ENCODE data around the gene RBBP8NL. TPM values are rescaled to one million over a fixed set of nuclear protein-coding genes. Genes with fewer than 3 reads are reported as not detected.

The RBBP8NL gene
- total and polyA plus RNA-seq, 4 donors = 0.21 to 1.3 (median 1.1) TPM

GRCh38 chr20:62361799-62362589 lies 65.3 kb downstream of the RBBP8NL start:
- TF ChIP-seq CTCF (IDR thresholded peaks at IDR 0.05; ENCODE audit: control extremely low read depth, extremely low read depth) = no peak
- Histone ChIP-seq H3K9me3 (ENCODE audit: control insufficient read depth in 4 of 4, insufficient read depth in 3 of 4, low read length in 3 of 4) (no peaks in the 10 kb centered on the region), H3K27me3 (ENCODE audit: control insufficient read depth in 3 of 3, insufficient read depth in 3 of 3, low read length in 2 of 3) (no peaks in the 10 kb centered on the region), H3K36me3 (ENCODE audit: control insufficient read depth in 4 of 4, insufficient read depth in 4 of 4, low read length in 4 of 4) (peaks cover 0 to 6% (median 0%) of the 10 kb centered on the region in 4 donors), H3K27ac (ENCODE audit: low read depth in 1 of 2, low read length in 1 of 2) (peak overlapping the region in 1 of 2 donors; percentile 91), H3K4me3 (no peak overlapping the region), H3K4me1 (ENCODE audit: control insufficient read depth in 5 of 5, insufficient read depth in 5 of 5, low read length in 5 of 5) (peaks cover 7 to 71% (median 54%) of the 10 kb centered on the region in 5 donors), H3K9ac (ENCODE audit: insufficient read depth in 1 of 2, low read length in 2 of 2) (no peak overlapping the region)
- ATAC-seq (ENCODE audit: insufficient read depth, low FRiP score) = peak; percentile 49
- peak; percentile 47 to 74 (median 70) for DNase-seq
- WGBS, 2 donors = 70 to 86% methylated on average over 34 of the region's 34 CpGs

GRCh38 chr20:62360854-62361798 lies 66.2 kb downstream of the RBBP8NL start:
- DNase-seq (peak; percentile 37 to 67 (median 43)), ATAC-seq (ENCODE audit: insufficient read depth, low FRiP score) (no peak)
- Histone ChIP-seq H3K9ac (ENCODE audit: insufficient read depth in 1 of 2, low read length in 2 of 2) (no peak overlapping the region), H3K4me3 (no peak overlapping the region), H3K4me1 (ENCODE audit: control insufficient read depth in 5 of 5, insufficient read depth in 5 of 5, low read length in 5 of 5) (peaks cover 11 to 77% (median 57%) of the 10 kb centered on the region in 5 donors), H3K27me3 (ENCODE audit: control insufficient read depth in 3 of 3, insufficient read depth in 3 of 3, low read length in 2 of 3) (no peaks in the 10 kb centered on the region), H3K36me3 (ENCODE audit: control insufficient read depth in 4 of 4, insufficient read depth in 4 of 4, low read length in 4 of 4) (peaks cover 0 to 8% (median 0%) of the 10 kb centered on the region in 4 donors), H3K27ac (ENCODE audit: low read depth in 1 of 2, low read length in 1 of 2) (peak overlapping the region; percentile 46 to 91), H3K9me3 (ENCODE audit: control insufficient read depth in 4 of 4, insufficient read depth in 3 of 4, low read length in 3 of 4) (no peaks in the 10 kb centered on the region)
- WGBS, 2 donors = 40 to 67% methylated on average over 23 to 25 of the region's 25 CpGs
- no peak for TF ChIP-seq CTCF (IDR thresholded peaks at IDR 0.05; ENCODE audit: control extremely low read depth, extremely low read depth)

Other genes starting within 250 kb of the RBBP8NL start
- 10 to 100 TPM; 18.3 to 35.5 TPM for gene MTG2, start 244.5 kb downstream of the RBBP8NL start, total RNA-seq
- gene MTG2, start 244.5 kb downstream of the RBBP8NL start, polyA plus RNA-seq = 10 to 100 TPM; 23.4 to 33.7 TPM
- not detected for gene HRH3, start 207.3 kb downstream of the RBBP8NL start, total RNA-seq
- not detected for gene HRH3, start 207.3 kb downstream of the RBBP8NL start, polyA plus RNA-seq
- gene OSBPL2, start 189.0 kb downstream of the RBBP8NL start, total RNA-seq = 10 to 100 TPM; 36.4 to 48.0 TPM
- gene OSBPL2, start 189.0 kb downstream of the RBBP8NL start, polyA plus RNA-seq = 10 to 100 TPM; 13.2 to 19.1 TPM
- 100 to 1,000 TPM in 1 of 2 donors, 10 to 100 TPM in 1; 43.1 to 104 TPM for gene ADRM1, start 124.5 kb downstream of the RBBP8NL start, total RNA-seq
- 100 to 1,000 TPM; 108 to 140 TPM for gene ADRM1, start 124.5 kb downstream of the RBBP8NL start, polyA plus RNA-seq
- 100 to 1,000 TPM; 209 to 315 TPM for gene LAMA5, start 60.2 kb downstream of the RBBP8NL start, total RNA-seq
- gene LAMA5, start 60.2 kb downstream of the RBBP8NL start, polyA plus RNA-seq = 100 to 1,000 TPM; 116 to 279 TPM
- 1,000 to 10,000 TPM in 1 of 2 donors, 100 to 1,000 TPM in 1; 222 to 1,251 TPM for gene RPS21, start 40.4 kb downstream of the RBBP8NL start, total RNA-seq
- 1,000 to 10,000 TPM; 4,051 to 4,827 TPM for gene RPS21, start 40.4 kb downstream of the RBBP8NL start, polyA plus RNA-seq
- 1 to 10 TPM; 3.5 to 4.4 TPM for gene CABLES2, start 20.3 kb downstream of the RBBP8NL start, total RNA-seq
- gene CABLES2, start 20.3 kb downstream of the RBBP8NL start, polyA plus RNA-seq = 1 to 10 TPM; 1.9 to 3.7 TPM
- gene GATA5, start 48.5 kb upstream of the RBBP8NL start, total RNA-seq = 10 to 100 TPM in 1 of 2 donors, 1 to 10 TPM in 1; 1.4 to 15.2 TPM
- gene GATA5, start 48.5 kb upstream of the RBBP8NL start, polyA plus RNA-seq = 1 to 10 TPM in 1 of 2 donors, under 1 TPM in 1; 0.49 to 1.2 TPM
- gene SLCO4A1, start 215.0 kb upstream of the RBBP8NL start, total RNA-seq = 10 to 100 TPM in 1 of 2 donors, 1 to 10 TPM in 1; 4.7 to 49.6 TPM
- 100 to 1,000 TPM in 1 of 2 donors, 10 to 100 TPM in 1; 35.3 to 152 TPM for gene SLCO4A1, start 215.0 kb upstream of the RBBP8NL start, polyA plus RNA-seq

All from lung (tissue), 12 donors.